ENCODE results near the gene ACY1.

Gene ACY1

DNA sequence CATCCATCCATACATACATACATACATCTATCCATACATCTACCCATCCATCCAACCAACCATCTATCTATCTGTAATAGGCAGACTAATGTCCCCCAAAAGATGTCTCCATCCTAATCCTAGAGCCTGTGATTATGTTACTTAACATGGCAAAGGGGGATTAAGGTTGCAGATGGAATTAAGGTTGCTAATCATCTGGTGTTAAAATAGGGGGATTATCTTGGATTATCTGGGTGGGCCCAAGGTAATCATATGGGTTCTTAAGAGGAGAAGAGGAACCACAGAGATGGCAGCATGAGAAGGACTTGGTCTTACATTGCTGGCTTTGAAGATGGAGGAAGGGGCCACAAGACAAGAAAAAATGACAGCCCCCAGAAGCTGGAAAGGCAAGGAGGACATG lies 27.1 kb downstream of the ACY1 start:
- DNase-seq, result no peak

DNA sequence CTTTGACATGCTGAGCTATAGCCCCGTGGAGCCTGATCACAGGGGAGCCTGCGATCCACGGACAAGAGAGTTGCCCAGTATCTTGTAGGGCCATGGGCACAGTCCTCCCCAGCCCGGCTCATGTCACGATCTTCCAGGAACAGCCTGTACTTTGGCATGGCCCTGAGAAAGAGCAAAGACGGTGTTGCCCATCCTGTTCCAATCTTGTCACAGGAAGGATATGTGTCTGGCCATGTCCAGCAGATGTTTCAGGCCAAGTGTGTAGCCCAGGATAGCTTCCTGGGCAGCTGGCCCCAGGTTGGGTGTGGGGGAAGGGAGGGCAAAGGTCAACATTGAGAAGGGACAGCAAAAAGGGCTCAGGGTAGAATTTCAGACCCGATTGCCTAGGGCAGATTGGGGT lies 29.4 kb downstream of the ACY1 start:
- DNase-seq, result no peak

DNA sequence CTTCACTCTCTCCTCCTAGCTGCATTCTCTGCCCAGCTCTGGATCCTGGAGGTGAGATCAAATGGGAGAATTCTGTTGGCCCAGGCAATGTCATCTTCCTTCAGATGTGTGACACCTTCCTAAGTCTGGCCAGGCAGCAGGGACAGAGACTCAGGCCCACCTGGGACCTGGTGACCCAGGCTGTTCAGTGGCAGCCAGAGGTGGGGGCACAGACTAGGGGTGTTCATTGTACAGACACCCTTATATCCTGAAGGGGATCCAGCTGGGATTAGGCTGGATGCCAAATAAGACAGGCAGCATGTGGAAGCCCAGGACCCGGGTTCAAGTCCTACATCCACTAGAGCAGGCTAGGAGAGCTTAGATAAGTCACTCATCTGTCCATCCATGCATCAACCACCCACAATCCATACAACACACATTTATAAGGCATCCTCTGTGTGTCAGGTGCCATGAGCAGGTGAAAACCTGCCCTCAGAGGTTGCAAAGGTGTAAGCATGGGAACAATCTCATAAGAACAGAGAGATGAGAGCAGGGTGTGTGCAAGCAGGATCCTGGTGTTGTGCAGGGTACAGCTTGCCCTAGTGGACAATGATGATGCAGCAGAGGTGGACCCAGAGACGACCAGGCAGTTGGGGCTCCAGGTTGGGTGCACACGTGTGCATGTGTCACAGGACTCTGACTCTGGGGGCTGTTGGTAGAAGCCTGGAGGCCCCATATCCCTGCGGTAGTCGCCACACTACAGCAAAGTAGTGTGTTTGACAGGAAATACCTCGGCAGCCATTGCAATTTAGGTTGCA lies 30.7 kb downstream of the ACY1 start:
- no peak for DNase-seq

DNA sequence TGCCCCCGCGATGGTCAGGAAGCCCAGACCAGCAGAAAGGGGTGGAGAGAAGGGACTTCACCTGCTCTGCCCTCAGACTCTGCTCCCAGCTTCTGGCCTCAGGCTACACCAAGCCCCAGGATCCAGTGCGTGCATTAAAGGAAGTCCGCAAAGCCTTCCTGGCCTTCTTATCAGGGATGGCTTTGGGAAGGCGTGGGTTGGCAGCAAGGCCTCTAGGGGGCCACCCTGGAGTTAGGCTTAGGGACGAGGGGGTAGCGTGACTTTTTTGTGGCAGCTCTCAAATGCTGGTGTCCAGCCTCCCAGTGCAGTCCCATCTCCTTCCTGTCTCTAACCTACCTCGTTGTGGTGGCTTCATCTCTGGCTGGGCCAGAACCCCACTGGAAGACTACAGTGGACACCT lies 31.3 kb downstream of the ACY1 start:
- peak in 2 of 3 donors; percentile 30 to 35 for DNase-seq

DNA sequence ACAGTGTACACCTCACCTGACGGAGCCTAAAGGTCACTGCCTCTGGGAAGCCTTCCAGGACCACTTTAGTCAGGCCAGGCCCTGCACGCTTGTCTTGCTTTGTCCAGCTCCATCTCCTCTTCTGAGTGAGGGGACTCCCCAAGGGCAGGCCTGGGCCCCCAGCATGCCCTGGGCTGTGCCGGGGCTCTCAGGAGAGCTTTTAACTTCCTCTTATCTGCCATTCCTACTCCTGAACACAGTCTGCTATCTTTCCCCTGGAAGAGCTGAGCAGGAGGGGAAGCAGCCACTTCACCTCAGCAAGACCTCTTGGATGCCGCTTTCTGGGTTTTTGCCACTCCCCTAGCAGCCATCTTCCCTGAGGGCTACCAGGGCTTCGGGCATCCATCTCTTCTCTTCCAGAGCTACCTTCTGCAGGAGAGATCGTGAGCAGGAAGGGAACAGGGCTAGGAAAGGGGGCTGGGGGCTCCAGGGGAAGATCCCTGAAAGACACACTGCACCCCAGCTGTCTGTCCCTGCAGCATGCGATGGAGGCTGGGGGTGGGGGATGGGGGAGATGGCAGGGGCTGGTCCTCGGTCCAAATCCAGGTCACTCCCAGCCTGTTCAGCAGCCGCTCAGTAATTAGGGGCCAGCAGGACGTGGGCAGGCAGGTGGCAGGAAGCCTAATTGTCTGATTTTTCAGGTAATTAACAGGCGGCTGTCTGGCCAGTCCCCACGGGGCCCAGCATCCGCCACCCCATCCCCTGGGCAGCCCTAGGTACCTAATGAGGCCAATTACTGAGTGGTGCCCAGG lies 32.3 kb downstream of the ACY1 start:
- no peak for DNase-seq

DNA sequence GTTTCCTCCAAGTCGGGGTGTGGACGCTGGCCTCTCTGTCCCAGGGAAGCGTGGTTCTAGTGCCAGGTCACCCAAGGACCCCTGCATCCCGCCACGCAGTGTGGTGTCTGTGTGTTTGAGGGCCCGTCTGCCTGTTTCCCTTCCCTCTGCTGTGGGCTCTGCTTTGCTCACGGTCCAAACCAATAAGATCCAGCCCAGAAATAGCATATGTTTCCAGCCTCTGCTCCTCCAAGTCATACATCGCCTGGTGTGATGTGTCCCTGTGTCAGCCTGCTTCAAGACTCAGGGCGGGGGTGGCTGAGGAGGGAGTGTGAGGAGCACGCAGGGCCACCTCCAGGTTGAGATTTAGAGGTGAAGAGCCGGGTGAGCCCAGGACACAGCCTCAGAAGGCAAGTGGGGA lies 34.3 kb downstream of the ACY1 start:
- no peak for DNase-seq

DNA sequence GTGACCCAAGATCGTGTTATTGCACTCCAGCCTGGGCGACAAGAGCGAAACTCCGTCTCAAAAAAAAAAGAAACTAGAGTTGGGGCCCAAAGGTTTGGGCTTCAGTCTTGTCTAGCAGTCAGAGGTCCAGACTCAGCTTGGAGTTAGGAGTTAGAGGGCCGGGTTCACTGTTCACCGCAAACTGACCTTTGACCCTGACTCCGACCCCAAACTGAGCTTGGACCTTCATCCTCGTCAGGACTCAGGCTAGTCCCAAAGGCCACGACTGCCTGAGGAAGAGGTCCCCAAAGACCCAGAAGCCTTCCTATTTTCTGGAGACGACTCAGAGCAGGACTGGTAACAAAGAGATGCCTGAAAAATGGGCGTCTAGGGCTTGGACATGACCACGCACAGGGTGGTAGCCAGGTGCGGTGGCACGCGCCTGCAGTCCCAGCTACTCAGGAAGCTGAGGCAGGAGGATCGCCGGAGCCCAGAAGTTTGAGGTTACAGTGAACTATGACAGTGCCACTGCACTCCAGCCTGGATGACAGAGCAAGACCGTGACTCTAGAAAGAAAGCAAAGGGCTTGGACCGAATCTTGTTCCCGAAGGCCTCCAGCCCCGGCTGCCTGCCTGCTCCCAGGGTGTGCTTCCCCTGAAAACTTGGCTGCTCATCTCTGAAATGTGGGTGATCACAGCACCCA lies 35.1 kb downstream of the ACY1 start:
- DNase-seq, result no peak

DNA sequence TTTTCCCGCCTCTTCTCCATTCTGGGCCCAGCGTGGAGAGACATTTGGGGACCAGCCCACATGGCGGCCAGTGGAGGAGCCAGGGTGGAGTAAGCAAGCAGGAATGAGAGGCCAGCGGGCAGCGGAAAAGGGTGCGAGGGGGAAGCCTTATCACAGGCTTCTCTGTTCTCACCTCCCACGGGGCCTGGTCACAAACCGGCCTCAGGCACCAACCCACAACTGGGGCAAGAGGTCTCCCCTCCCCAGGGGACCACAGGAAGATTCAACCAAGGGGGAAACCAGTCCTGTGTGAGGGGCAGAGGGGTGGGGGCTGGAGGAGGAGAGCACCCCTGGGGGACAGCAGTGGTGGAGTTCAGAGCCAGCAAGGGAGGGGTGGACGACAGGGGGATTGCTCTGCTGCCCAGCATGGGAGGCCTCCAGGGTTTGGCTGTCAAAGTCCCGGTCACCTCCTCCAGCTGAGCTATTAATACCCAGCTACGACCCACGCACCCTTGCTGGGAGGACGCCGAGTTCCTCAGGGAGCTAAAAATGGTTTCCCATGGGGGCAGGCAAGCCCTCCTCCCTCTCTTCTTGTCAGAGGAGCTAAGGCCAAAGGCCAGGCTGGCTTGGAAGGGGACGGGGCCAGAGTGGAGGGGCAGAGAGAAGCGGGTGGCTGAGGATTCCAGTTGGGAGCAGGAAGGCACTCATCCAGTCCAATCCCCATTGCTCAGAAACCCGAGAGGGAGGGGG lies 36.2 kb downstream of the ACY1 start:
- peak in 1 of 3 donors; percentile 19 for DNase-seq

DNA sequence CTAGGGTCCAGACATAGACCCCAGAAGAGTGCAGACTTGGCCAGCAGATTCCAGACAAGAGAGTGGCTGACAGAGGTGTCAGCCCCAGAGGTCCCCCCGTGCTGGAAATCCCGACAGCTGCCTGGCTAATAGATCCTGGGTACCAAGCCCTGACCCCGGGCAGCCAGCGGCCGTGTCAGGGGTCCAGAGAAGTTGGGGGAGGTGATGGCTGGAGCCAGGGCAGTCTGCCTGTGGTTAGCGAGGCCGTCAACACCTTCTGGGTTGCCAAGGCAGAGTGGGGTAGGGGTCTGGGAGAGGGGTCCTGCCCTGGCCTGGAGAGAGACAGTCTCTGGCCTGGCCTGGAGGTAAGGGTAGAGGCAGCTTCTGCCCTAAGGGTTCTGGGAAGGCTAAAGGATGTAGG lies 37.5 kb downstream of the ACY1 start:
- DNase-seq, result no peak

DNA sequence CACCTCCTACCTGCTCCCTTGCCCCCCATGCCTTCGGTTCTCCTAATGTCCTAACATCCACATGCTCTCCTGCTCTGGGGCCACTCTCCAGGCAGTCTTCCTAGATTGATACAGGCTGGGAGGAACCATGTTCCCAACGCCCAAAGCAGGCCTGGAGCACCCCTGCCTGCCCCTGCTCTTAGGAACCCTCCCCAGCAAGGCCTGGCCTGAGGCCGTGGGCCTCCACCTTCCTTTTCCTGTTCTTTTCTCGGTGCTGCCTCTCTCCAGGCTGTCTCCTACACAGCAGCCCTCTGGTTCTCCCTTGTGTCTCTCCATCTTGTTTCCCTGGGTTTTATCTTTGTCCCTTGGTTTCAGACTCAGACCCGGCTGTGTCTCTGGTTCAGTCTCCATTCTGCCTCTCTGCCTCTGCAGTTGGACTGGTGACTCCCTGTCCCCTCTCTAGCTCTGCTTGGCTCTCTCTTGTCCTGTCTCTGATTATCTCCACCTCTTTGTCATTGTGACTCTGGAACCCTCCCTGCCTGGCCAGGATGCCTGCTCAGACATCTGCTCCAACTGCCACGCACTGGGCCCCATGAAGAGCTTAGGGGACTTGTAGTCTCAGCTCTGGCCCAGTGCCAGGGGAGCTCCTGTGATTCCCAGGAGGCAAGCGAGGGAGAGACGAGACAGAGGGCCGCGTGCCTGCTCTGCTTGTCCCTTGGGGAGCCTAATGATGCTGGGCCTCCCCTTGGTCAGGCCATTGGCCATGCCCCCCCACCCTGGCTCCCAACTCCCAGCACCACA lies 38.3 kb downstream of the ACY1 start:
- DNase-seq, result no peak

DNA sequence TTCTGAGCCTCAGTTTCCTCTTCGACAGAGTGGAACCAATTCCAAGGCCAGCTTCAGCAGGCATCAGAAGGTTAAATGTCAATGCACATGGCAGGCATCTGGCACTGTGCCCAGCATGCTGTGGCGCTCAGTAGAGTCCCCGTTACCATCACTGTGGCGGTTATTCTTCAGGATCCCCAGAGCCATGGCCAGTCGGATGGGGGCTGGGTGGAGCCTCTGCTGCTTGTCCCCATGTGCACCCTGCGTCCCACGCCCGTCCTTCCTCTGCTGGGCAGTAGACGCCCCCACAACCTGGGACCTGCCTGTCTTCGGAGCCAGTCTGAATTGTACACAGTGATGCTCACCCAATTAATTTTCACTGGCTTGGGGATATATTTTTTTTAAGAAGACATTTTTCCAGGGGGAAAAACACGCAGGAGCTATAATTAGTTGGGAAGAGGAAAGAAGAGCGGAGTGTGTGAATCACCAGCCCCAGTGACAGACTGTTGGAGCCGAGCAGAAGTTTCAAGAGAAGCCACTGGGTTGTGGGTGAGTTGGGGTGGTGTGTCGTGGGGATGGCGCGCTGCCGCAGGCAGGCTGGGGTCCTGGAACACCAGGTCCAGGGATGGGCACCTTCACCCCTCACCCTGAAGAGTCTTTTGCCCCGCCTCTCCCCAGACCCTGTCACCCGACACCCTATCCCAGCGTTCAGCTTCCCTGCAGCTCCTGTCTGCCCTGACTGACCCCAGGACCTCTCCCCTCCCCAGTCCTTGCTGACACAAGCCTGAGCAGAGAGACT lies 39.2 kb downstream of the ACY1 start:
- no peak for DNase-seq

DNA sequence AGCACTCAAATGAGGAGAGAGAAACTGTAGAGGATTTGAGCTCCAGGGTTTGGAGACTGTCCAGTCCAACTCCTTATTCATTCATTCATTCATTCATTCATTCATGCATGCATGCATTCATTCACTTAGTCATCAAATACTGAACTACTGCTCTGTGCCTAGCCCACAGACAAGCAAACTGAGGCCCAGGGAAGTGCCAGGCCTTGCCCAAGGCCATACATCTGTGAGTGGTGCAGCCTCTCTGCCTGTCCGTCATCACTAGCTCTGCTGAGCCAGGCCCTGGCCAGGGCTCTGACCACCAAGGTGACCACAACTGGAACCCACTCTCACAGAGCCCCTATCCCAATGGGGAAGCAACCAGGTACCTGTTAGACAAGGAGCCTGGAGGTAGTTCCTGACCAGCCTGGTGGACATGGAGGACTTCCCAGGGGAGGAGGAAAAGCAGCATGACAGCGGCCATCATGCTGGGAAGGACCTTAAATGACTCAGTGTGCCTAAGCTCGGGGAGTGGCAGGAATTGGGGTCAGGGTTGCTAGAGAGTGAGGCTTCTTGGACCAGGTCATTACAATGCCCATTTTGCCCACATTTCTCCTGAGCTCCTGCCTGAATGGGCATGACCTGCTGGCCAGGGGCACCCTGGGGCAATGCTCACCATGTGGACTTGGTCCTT lies 39.9 kb downstream of the ACY1 start:
- DNase-seq, result no peak

DNA sequence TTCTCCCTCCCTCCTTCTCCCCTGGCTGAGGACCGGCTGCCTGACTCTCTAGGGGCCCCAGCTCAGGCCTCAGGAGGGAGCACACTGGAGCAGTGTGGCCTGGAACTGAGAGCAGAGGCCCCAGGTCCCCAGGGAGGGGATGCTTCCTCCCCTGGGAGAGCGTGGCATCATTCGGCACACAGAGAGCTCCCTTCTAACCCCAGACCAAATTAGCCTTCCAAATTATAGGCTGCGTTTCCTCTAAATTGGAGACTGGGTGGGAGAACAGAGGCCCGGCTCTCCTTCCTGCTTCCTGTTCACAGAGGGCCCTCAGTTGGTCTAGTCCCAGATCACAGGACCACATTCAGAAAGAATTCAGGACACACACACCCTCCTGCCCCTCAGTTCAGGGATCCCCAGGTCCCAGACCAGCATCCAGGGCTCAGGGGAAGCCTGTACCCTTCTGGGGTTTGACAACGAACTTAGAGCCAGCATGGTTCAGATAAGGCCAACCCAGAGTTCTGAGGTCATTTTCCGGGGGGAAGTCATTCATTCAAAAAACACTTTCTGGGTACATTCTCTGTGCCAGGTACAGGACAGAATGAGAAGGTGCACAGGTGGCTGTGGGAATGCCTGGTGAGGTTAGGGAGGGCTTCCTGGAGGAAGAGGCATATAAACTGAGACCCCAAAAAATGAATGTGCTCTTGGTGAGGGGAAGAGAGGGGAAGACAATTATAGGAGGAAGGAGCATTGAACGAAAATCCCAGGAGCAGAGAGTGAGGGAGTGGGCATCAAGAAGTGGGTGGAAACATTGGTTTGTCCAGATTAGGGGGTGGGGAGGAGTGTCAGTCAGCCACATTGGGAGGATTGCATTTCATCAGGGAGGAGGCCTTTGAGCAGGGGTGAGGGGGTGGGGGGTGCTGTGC lies 40.8 kb downstream of the ACY1 start:
- DNase-seq, result no peak

DNA sequence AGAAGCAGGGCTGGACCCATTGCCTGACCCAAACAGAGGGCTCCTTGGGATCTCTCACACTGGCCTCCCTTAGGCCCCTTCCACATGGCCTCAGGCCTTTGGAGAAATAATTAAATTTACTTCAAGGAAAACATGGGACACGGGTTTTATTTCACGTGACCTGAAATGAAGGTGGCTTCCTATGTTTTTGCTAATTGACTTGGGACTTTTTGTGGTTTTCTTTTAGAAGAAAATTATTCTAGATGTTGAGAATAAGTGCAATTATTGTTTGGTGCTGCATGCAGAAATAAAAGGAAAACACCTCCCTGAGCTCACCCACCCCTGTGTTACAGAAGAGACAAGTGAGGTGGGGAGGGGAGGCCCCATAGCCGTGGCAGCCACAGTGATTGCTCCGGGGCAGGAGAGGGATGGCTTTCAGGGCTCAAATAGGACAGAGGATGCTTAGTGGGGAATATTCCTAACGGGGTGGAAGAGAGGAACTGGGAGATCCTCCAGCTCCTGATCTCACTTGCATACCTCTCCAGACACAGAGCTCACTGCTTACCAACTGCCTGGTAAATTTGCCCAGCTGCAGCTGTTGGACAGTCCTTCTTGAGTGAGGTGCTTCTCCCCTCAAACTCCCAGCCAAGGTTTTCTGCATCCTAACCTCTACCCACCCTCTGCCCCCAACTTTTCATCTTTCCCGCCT lies 41.6 kb downstream of the ACY1 start:
- DNase-seq, result no peak

DNA sequence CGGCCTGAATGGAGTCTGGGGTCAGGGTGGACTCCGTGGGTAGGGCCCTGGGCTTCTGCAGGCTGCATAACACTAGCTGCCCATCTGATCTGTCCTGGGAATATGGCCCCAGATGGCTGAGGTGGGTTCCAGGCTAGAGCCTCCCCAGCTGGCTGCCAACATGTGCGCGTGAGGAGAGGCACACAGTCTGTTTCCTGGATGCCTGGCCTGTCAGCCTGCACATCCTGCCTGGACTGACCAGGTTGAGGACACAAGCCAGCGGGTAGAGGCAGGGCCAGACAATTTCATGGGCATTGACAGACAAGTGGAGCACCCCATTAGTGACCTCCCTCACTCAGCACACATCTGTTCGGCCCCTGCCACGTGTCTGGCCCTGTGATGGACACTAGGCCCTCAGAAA lies 42.1 kb downstream of the ACY1 start:
- DNase-seq, result no peak

DNA sequence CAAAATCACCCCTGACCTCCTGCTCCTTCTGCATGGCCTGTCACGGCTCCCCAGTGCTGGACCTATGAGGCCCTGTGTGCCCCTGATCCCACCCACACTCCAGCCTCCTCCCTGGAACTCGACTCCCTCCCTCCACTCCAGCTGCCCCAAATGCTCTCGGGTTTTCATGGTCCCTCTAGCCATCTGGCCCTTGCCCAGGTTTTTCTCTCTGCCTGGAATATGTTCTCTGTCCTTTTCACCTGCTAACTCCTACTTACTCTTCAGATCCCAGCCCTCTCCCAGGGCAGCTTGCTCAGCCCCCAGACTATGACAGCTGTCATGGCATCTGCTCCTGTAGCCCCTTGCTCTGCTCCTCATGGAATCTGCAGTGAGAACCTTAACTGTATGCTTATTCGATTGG lies 42.7 kb downstream of the ACY1 start:
- DNase-seq, result no peak

DNA sequence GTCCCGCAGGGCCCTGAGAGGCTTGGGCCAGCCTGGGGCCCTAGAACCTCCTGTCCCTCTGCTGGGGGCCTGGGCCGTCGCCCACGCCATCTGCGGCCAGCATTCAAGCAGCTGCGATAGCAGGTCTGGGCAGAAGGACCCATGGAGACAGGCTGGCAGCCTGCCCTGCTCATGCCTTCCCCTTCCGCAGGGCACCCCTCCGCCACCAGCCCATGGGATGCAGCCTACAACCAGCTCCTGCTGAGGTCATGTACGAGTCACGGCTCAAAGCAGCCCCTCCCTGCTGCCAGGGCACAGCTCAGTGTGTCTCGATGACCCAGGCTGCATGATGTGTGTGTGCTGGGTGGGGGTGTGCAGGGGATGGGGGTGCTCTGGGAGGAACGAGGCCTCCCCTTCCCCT lies 45.2 kb downstream of the ACY1 start:
- no peak for DNase-seq

DNA sequence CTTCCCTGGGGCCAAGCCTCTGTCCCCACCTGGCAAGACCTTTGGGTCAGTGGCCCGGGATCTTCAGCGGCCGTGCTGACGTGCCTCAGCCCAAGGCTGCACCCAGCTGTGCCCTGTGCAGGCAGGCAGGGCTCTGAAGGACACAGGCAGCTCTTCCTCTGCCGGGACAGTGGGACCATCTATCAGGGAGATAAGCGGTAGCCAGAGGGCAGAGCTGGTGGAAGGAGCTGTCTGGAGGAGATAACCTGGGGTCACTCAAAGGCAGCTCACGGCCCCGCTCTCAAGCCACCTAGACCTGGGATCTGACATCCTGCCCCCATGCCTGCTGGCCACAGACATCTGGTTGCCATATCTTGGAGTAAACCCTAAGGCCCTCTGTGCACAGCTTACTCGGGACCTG lies 45.7 kb downstream of the ACY1 start:
- no peak for DNase-seq

DNA sequence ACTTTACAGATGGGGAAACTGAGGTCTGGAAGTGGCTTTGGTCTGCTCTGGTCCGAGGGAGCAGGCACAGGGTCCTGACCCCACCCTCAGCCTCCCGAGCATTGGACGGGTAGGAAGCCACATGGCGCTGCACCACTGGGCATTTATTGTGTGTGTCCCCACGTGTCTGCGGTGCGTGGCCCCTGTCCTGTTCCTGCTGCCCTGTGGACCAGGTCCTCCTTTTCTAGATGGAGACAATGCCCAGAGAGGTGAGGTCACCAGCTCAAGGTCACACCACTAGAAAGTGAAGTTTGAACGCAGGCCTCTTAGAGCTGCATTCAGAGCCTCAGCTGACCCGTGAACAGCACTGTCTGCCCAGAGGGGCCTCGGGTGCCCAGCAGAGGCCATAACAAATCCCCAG lies 46.2 kb downstream of the ACY1 start:
- DNase-seq, result no peak

Measured in suppressor macrophage treated with lipopolysaccharide for 1 hour (primary cell).